Inflammatory macrophage (primary cell): ENCODE measurements around the gene SCIN.
"Not testable (repeated sequence)": the region's sequence is repeated elsewhere in the genome, so short reads cannot be mapped to it uniquely, and the experiment has no call there.

Experiments
- DNase-seq, 2 donors: peaks; one replicate each; pipeline ENCODE4 v3.0.0-alpha.2; 2020 to 2022

SCIN gene

DNA sequence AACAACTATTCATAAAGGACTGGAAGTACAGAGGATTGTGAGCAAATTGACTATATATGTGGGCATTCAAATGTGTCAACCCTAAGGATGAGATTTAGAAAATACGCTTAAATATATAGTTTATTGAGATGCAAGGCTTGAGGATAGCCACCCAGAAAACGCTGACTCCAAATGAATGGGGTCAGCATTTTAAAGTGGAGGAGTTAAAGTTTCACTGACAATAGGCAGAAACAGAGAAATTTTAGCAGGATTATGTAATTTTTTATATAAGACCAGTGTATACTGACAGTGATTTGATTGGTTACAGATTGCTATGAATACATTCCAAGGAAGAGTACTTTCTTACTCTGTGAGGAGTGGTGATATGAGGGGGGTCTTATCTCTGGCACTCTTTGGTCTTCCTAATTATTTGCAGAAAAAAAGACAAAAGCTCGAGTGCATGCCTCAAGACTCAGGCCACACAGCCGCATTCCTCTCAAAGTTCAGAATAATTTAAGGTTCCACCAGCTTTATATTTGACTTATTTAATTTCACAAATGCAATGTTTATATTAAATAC is 78.3 kb downstream of the SCIN start:
- no peak for DNase-seq

DNA sequence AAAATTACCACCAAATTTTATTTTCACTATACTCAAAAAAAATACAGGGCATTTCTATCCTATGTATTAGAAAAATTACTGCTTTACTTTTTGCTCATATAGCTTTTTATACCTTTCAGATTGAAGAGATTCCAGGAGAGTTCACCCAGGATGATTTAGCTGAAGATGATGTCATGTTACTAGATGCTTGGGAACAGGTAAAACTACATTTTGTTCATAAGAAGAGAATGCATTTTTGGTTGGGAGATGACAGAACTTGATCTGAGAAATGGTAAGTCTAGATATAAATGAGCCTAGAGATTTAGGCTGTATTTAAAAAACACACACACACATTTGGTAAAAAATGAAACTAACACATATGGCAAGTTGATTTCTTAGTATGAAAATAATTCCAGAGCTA is 78.8 kb downstream of the SCIN start:
- no peak for DNase-seq

- DNase-seq, result no peak
These were observed 79.6 kb downstream of the SCIN start for GRCh38 chr7:12650080-12650479.

DNA sequence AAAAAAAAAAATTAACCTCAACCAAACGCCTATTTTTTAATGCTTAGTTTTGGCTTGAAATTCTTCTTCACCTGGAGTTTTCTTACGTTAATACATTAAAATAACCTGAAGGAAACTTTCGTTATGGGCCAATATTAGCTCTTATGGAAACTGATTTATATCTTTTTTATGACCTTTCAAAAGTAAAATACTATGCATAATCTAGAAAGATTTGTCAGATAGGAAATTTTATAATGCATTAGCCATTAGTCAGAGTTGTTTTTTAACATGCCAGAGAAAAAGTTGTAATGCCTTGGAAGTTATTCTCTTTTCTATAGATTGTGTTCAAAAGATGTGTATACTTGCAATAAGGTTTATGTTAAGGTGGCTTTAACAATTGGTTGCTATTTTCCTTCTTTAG is 82.6 kb downstream of the SCIN start:
- DNase-seq, result no peak

DNA sequence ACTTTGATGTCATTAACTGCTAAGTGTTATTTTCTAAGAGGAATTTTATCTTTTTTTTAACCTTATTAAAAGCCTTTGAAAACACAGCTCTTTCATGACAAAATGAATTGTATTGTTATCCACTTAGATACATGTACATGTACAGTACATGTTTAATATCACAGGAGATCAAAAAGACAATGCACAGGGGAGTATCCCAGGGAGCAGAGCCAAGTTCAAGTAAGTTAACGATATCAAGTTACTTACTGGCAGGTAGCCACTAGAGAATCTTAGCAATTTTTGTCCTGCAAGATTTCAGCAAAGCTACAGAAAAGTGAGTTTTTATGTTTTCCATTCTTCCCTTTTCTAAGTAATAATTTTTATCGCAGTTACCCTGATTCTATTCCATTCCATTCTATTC is 83.0 kb downstream of the SCIN start:
- no peak for DNase-seq

DNA sequence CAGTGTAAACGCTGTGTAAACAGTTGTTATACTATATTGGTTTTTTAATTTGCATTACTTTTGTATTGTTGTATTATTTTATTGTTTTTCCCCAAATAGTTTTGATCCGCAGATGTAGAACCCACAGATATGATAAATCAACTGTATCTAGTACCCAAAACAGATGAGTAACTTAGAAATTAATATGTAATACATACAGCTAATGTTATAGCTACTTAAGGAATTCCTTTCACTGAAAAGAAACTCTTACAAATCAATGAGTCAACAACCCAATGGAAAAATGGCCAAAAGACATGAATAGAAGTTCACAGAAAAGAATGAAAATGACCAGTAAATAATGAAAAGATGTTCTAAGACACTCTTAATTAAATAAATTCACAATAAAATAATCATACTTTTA is 84.6 kb downstream of the SCIN start:
- no peak for DNase-seq

- DNase-seq, result not testable (repeated sequence)
These were observed 89.9 kb downstream of the SCIN start for GRCh38 chr7:12660423-12660822.

GRCh38 chr7:12660986-12661385 is 90.5 kb downstream of the SCIN start:
- not testable (repeated sequence) for DNase-seq

DNA sequence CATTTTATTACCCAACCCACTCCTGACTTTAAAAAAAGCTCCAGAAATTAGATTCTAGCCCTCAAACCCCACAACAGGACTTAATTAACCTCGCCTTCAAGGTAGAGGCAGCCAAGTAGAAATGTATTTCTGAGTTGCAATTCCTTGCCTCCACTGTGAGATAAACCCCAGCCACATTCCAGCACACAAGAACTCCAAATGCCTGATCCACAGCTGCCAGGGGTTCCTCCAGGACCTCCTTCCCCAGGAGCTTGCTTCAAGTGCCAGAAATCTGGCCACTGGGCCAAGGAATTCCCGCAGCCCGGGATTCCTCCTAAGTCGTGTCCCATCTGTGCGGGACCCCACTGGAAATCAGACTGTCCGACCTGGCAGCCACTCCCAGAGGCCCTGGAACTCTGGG is 91.1 kb downstream of the SCIN start:
- no peak for DNase-seq

GRCh38 chr7:12670000-12670729 is 99.6 kb downstream of the SCIN start:
- DNase-seq, result peak; percentile 30 to 35

- peak; percentile 35 to 81 for DNase-seq
These were observed 100.4 kb downstream of the SCIN start for GRCh38 chr7:12670743-12671520.

- DNase-seq, result not testable (repeated sequence)
These were observed 102.9 kb downstream of the SCIN start for GRCh38 chr7:12673436-12673835.

DNA sequence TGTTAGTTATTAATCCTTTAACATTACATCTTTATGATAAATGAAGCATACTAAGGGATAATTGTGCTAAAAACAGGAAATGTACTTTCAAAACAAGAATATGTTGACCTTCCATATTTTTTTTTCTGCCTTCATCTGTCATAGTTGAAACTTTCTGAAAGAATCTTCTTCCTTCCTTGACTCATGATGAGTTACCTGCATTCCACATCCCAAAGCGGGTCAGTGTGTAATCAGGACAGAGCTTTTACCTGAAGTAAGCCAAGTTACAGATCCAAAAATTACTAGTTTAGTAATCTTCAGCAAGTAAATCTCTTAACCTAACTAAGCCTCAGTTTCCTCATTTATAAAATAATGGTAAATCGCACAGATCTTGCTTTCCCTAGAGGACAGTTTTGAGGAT is 103.5 kb downstream of the SCIN start:
- DNase-seq, result no peak

DNA sequence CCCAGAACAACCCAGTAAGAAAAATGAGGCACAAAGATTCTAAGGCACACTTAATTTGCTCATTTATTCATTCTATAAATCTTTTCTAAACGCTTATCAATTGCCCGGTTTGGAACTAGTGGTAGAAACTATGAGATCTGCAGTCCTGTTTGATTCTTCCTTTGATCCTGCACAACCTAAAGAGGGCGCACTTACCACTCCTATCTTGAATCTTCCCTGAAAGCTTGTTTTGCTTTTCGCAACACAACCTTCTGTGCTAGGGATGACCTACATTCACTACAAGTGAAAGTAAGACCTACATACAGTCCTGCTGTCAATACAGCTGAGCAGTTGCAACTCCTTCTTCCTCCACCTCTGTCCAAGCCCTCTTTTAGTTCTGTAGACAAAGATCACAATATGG is 104.3 kb downstream of the SCIN start:
- DNase-seq, result peak; percentile 70 to 75

DNA sequence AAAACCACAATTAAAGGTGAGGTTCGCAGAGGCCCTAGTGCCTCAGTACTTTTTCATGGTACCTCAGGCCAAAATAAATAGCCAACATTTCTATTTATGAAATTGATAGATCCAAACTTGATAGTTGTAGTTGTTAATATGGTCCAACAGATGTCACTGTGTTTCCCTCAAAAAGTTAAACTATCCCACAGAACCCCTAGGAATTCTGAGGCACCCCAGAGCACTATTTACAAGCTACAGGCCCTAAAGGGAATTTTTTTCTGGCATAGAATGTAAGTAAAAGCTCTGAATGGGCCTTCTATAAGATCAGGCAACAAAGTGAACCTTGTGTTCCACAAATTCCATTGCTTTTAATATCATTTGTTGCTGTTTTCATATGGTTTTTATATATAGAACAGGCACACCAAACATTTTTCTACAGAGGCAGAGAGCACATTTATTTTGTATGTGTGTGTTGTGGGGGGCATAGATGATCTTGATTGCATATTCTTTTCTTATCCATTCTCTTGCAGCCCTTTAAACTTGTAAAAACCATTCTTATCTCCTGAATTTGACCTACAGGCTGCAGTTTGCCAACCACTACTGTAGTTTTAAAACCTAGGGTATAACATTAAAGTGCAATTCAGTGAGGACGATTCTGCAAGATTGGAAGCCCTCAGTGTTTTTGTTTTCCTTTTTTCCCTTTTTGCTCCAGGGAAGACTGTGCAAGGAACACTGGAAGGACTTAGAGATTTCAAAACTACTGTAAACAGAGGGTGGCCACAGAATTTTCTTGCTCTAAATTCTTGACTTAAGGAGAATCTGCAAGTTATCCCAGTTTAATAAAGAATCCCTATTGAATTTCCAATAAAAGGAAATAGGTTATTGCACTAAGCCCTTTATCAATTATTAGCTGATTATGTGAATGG is 113.4 kb downstream of the SCIN start:
- DNase-seq, result no peak

- DNase-seq, result no peak
These were observed 114.2 kb downstream of the SCIN start for GRCh38 chr7:12684733-12685132.

- DNase-seq, result peak; percentile 43 to 59
These were observed 115.0 kb downstream of the SCIN start for GRCh38 chr7:12685550-12685949.

DNA sequence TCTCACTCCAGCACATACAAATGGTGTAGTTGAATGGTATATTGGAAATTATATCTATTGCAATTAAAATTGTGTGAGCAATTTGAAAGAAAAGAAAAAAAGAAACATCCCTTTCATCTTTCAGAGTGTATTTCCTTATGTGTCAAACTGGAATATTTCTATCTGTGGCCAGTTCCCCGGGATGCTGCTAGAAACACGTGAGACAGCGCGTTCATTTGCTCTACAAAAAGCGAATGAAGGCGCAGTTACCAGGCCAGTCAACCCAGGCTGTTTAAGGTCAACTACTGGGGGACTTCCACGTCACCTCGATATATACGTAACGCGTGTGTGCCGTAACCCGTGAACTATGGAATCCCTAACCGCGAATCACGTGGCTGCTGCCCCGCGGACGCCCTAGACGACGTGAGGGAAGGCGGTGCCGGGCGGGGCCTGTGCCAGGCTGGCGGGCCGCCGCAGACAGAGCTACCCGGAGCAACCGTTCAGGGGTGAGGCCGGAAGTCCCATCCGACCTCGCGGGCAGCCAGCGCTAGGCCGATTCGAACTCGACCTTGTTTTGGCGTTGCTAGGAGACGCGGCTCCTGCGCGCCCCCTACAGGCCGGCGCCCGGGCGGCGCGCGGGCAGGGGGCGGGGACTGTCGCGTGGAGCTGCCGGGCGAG is 115.8 kb downstream of the SCIN start:
- DNase-seq, result peak; percentile 96 to 97

GRCh38 chr7:12686891-12687717 is 116.6 kb downstream of the SCIN start, which contains the start of gene ARL4A:
Gene ARL4A (plus strand): TSS chr7:12687633. CDS start chr7:12688255, 622 bp downstream.
- DNase-seq, result peak; percentile 99

DNA sequence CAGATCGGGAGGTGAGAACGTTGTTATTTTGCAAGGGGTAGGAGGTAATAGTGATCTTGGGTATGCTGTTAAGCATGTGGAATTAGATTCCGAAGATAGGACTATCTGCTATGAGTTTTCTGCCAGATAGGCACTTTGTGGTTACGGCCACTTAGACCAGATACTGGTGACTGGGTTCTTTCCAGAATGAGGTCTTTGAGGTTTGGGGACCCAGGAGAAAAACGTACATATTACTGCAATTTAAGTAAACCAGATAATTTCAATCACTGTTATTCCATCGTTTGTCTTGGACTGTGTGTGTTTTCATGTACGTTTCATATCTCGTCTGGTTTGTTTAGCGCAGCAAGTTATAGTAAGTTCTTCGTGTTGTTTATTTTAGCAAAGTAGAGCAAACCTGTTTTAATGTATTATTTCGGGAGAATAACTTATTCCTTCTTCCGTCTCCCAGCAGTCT is 117.2 kb downstream of the SCIN start:
- DNase-seq, result no peak
